Measurements from ENCODE around the gene COX19. TPM values are rescaled to one million over a fixed set of nuclear protein-coding genes. Genes with fewer than 3 reads are reported as not detected.

Gene COX19
- total RNA-seq, 1 experiment from 2014 or later, result 28.9 TPM

- Histone ChIP-seq H3F3A (ENCODE audit: insufficient read depth, low read depth) (peaks cover 15% of the 10 kb centered on the region; the same call in 1 of the 2 replicates), H3K79me2 (ENCODE audit: low read depth) (peaks cover 44% of the 10 kb centered on the region), H3K27me3 (ENCODE audit: insufficient read depth, low read depth) (no peaks in the 10 kb centered on the region), H2AFZ (0 out of 2 replicates have a peak overlapping the region, but pooled peaks have one; percentile 24), H3K9me3 (ENCODE audit: insufficient read depth, low read depth) (no peaks in the 10 kb centered on the region), H3K36me3 (ENCODE audit: low read depth) (peaks cover 19% of the 10 kb centered on the region), H3K4me3 (peak overlapping the region; percentile 84; the same call in 1 of the 2 replicates), H4K20me1 (ENCODE audit: insufficient read depth) (peaks cover 40% of the 10 kb centered on the region), H3K4me1 (replicated peaks; ENCODE audit: insufficient read depth) (peaks cover 18% of the 10 kb centered on the region; the same call in 1 of the 2 replicates), H3K27ac (no peak overlapping the region), H3K4me2 (peak overlapping the region; percentile 95), H3K9me2 (ENCODE audit: insufficient read depth) (no peaks in the 10 kb centered on the region)
- no peak for DNase-seq
- ChIA-PET CTCF (interaction anchor here (0.6 to 1.0 kb wide), 2 partner anchors 26 to 424 kb away, joined by 3 to 5 read pairs; no protein-coding TSS in a partner anchor), POLR2A (ENCODE audit: unreplicated experiment) (interaction anchor here (0.5 to 1.2 kb wide), 3 partner anchors 26 to 81 kb away, joined by 3 to 14 read pairs (median 4); no protein-coding TSS in a partner anchor)
- BruUV-seq (replicated peaks), result TSS peak; percentile 31
- intact Hi-C loops (cut with micrococcal nuclease; ENCODE audit: unreplicated experiment), result loop anchor here (1.0 kb wide), 1 partner anchor 62 kb away; no protein-coding TSS in a partner anchor
- no peak for TF ChIP-seq CTCF (conservative IDR thresholded peaks at IDR 0.05)
- no peak for TF ChIP-seq EZH2 (IDR thresholded peaks at IDR 0.05; ENCODE audit: low read depth)
Measured at GRCh38 chr7:975702-976473, 539 bp upstream of the COX19 start.

DNA sequence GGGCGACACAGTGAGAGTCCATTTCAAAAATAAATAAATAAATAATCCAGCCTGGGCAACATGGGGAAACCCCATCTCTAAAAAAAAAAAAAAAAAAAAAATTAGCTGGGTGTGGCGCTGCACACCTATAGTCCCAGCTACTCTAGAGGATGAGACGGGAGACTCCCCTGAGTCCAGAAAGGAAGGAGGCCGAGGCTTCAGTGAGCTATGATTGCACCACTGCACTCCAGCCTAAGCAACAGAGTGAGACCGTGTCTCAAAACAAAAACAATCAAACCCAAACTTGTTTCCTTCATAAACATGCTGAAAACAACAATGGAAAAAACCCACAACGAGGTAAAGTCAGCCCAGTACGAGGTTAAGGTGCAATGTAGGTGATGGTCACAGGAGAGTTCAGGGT lies 1.2 kb downstream of the COX19 start:
- Histone ChIP-seq H3K27me3 (ENCODE audit: insufficient read depth, low read depth) (no peaks in the 10 kb centered on the region), H3F3A (ENCODE audit: insufficient read depth, low read depth) (peaks cover 15% of the 10 kb centered on the region; the same call in 1 of the 2 replicates), H3K36me3 (ENCODE audit: low read depth) (peaks cover 21% of the 10 kb centered on the region), H4K20me1 (ENCODE audit: insufficient read depth) (peaks cover 57% of the 10 kb centered on the region), H3K79me2 (ENCODE audit: low read depth) (peaks cover 55% of the 10 kb centered on the region), H3K4me2 (peak overlapping the region; percentile 95), H3K4me3 (peak overlapping the region; percentile 84), H3K27ac (peak overlapping the region; percentile 79; the same call in 1 of the 2 replicates), H2AFZ (no peak overlapping the region), H3K9me2 (ENCODE audit: insufficient read depth) (no peaks in the 10 kb centered on the region), H3K9me3 (ENCODE audit: insufficient read depth, low read depth) (no peaks in the 10 kb centered on the region), H3K4me1 (replicated peaks; ENCODE audit: insufficient read depth) (peaks cover 18% of the 10 kb centered on the region; the same call in 1 of the 2 replicates)
- TF ChIP-seq CTCF (conservative IDR thresholded peaks at IDR 0.05) (no peak), EZH2 (IDR thresholded peaks at IDR 0.05; ENCODE audit: low read depth) (no peak)
- intact Hi-C loops (cut with micrococcal nuclease; ENCODE audit: unreplicated experiment), result no loop called here
- ChIA-PET POLR2A (ENCODE audit: unreplicated experiment) (interaction anchor here (0.5 to 1.2 kb wide), 4 partner anchors 25 to 161 kb away, joined by 3 to 16 read pairs (median 10); no protein-coding TSS in a partner anchor), CTCF (interaction anchor here (0.6 to 0.7 kb wide), 3 partner anchors 92 to 652 kb away, joined by 3 to 8 read pairs (median 4); no protein-coding TSS in a partner anchor)
- peak in 1 of 2 experiments; percentile 44 for DNase-seq
- BruUV-seq (replicated peaks), result no TSS peak

DNA sequence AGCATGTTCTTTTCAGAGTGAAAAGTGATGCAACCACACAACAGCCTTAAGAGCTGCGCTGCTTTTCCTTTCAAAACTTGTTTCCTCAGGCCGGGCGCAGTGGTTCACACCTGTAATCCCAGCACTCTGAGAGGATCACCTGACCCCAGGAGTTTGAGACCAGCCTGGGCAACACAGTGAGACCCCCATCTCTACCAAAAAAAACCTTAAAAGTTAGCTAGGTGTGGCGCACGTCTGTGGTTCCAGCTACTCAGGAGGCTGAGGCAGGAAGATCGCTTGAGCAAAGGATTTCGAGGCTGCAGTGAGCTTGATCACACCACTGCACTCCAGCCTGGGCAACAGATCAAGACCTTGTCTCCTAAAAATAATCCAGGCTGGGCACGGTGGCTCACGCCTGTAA lies 2.0 kb downstream of the COX19 start:
- ChIA-PET POLR2A (ENCODE audit: unreplicated experiment) (interaction anchor here (0.5 kb wide), 1 partner anchor 436 kb away, joined by 7 read pairs; no protein-coding TSS in a partner anchor), CTCF (interaction anchor here (0.7 kb wide), 1 partner anchor 93 kb away, joined by 4 read pairs; no protein-coding TSS in a partner anchor)
- intact Hi-C loops (cut with micrococcal nuclease; ENCODE audit: unreplicated experiment), result no loop called here
- BruUV-seq (replicated peaks), result no TSS peak
- Histone ChIP-seq H3K27ac (no peak overlapping the region), H3K79me2 (ENCODE audit: low read depth) (peaks cover 59% of the 10 kb centered on the region), H2AFZ (no peak overlapping the region), H3K36me3 (ENCODE audit: low read depth) (peaks cover 28% of the 10 kb centered on the region), H3K4me2 (peak overlapping the region; percentile 95), H4K20me1 (ENCODE audit: insufficient read depth) (peaks cover 66% of the 10 kb centered on the region), H3K9me3 (ENCODE audit: insufficient read depth, low read depth) (no peaks in the 10 kb centered on the region), H3K4me3 (no peak overlapping the region), H3K27me3 (ENCODE audit: insufficient read depth, low read depth) (no peaks in the 10 kb centered on the region), H3K4me1 (replicated peaks; ENCODE audit: insufficient read depth) (peaks cover 18% of the 10 kb centered on the region; the same call in 1 of the 2 replicates), H3F3A (ENCODE audit: insufficient read depth, low read depth) (peaks cover 19% of the 10 kb centered on the region; the same call in 1 of the 2 replicates), H3K9me2 (ENCODE audit: insufficient read depth) (no peaks in the 10 kb centered on the region)
- no peak for TF ChIP-seq CTCF (conservative IDR thresholded peaks at IDR 0.05)
- TF ChIP-seq EZH2 (IDR thresholded peaks at IDR 0.05; ENCODE audit: low read depth), result no peak
- no peak for DNase-seq
